Cardiac fibroblast (primary cell): ENCODE data around the gene TBX3.
A peak's percentile ranks its signal among the peaks of the same experiment; 100 is the strongest.

Experiments
- DNase-seq, 2 donors: peaks; one replicate each; pipeline versions ENCODE4 v3.0.0 to v3.0.0-alpha.2; 2010; ENCODE audit warnings: low read depth in 2 of 2
- H3K4me3 ChIP-seq, 2 donors: replicated peaks in 1 of 2; 1 replicate in 1 of 2; 2 replicates in 1 of 2; pipeline ENCODE4 v1.5.1; 2011; ENCODE audit warnings: low read depth in 2 of 2, low read length in 2 of 2, mild to moderate bottlenecking in 2 of 2, moderate library complexity in 1 of 2
- TF ChIP-seq, protein P1 (sequence below): IDR thresholded peaks from one replicate; pipeline ENCODE4 v1.5.1; 2011; ENCODE audit warnings: low read depth, mild to moderate bottlenecking, low read length, inconsistent platforms

Gene TBX3

DNA sequence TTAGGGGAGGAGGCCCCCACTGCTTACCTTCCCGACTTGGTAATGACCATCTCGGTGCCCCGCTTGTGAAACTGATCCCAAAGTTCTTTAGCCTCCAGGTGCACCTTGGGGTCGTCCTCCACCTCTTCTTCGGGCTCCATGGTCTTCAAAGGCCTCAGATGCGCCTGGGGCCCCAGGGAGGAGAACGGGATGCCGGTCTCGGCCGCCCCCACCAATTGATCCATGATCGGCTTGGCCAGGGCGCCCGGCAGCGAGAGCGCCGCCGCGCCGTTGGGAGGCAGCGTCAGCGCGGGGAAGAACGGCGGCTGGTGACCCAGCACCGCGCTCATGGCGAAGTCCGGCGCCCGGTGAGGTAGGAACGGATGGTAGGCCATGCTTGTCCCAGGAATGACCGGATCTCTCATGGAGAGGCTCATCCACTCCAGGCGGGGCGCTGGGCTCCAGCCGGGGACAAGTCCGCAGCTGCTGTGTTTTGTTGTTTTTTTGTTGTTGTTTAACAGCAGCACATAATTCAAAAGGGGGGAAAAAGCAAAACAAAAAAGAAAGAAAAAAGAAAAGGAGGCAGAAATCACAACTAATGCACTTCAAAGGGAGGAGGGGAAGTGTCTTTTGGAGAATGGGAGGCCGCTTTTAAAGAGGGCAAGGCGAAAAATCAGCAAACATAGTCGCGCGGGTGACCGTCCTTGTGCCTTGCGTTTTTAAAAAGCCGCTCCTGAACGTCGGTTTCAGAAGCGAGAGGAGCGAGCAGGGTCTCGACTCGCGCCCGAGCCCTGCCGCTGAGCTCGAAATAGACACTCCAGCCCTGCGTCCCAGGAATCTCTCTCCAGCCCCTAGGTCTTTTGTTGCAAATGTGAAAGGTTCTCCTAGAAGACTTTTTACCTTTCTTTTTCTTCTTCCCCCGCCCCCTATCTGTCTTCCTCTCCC, 928 bp downstream of the TBX3 start:
- TF ChIP-seq, protein P1, sequence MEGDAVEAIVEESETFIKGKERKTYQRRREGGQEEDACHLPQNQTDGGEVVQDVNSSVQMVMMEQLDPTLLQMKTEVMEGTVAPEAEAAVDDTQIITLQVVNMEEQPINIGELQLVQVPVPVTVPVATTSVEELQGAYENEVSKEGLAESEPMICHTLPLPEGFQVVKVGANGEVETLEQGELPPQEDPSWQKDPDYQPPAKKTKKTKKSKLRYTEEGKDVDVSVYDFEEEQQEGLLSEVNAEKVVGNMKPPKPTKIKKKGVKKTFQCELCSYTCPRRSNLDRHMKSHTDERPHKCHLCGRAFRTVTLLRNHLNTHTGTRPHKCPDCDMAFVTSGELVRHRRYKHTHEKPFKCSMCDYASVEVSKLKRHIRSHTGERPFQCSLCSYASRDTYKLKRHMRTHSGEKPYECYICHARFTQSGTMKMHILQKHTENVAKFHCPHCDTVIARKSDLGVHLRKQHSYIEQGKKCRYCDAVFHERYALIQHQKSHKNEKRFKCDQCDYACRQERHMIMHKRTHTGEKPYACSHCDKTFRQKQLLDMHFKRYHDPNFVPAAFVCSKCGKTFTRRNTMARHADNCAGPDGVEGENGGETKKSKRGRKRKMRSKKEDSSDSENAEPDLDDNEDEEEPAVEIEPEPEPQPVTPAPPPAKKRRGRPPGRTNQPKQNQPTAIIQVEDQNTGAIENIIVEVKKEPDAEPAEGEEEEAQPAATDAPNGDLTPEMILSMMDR: no peak
- peak overlapping the region; percentile 70 to 85 for H3K4me3 ChIP-seq
- DNase-seq: peak; percentile 48 to 51

DNA sequence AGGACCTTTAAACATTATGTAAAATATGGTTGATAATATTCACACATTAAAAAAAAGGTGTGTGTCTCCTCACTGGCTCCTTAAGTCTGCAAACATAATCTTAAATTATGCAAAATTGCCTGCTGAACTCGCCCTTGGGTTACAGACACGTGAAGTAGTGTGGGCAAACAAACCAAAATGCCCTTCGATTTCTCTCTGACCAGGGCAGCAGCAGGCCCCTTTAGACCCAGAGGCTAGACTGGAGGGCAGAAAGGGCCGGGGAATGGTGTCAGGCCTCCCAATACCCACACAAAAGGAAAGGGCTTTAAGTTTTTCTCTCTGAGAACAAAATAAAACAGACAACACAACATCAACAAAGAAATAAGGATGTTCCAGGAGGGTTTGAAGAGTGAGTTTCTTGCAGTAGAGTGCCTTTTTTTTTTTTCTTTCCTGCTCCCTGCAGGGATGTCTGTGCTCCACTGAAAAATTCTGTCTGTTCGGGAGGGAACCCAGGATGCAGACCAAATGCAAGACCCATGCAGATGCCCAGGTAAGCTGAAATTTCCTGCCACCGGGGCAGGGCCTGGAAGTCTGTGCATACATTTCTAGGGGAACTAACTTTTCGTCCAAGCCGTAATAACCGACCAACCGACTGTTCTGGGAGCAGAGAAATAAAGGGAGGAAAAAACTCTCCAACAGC, 1.7 kb downstream of the TBX3 start:
- H3K4me3 ChIP-seq: peak overlapping the region; percentile 70 to 85
- DNase-seq: peak in 1 of 2 donors; percentile 37
- TF ChIP-seq, protein P1: no peak

DNA sequence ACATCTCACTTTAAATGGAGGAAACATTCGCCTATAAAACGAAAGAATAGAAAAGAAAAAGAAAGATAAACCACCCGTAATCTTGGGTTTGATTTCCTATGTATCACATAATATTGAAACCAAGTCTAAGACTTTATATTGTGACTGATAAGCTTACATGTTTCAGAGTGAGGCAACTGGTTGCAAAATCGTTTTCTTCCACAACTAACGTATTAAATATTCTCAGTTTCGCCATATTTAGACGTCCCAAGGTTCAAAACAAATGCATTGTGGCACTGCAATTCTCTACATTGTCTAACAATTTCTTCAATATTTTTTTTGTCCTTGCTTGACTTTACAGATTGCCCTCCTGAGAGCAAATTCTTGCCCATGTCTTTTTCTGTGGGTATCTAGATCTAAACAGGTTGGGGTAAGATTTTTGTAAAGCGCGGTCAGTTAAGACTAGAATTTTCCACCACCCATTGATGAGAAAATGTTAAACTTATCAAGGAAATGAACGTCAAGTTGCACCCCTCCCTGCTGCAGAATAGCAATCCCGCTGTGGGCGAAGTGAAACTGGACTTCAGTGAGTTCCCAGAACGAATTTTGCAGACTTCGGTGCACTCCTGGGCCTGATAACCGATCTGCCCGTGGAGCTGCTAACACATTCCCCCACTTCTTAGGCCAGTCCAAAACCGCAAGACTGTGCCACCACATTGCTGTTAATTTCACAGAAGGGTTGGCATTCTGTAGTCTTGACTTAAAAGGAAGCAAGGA, 2.7 kb downstream of the TBX3 start:
- TF ChIP-seq, protein P1: no peak
- peak overlapping the region; percentile 70 to 85 for H3K4me3 ChIP-seq
- DNase-seq: peak; percentile 63 to 64

DNA sequence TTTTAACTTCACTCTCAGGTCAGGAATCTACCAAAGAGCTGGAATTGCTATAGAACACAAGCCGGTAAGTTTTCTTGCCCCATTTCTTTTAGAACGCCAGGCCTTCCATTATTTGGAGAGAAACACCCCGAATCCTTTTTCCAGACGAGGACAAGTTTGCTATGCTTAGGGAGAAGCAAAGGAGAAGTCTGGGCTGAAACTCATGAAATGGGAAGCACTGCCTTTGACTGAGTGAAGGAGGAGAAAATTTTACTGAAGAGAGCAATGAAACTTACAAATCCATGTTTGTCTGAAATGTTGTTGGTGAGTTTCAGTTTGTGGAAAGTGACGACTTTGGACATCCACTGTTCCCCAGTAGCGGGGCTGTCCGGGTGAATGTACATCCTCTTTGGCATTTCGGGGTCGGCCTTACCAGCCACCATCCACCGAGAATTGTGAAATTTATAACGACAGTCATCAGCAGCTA, 3.3 kb downstream of the TBX3 start:
- peak overlapping the region; percentile 70 to 85 for H3K4me3 ChIP-seq
- DNase-seq: peak in 1 of 2 donors; percentile 50
- TF ChIP-seq, protein P1: no peak

DNA sequence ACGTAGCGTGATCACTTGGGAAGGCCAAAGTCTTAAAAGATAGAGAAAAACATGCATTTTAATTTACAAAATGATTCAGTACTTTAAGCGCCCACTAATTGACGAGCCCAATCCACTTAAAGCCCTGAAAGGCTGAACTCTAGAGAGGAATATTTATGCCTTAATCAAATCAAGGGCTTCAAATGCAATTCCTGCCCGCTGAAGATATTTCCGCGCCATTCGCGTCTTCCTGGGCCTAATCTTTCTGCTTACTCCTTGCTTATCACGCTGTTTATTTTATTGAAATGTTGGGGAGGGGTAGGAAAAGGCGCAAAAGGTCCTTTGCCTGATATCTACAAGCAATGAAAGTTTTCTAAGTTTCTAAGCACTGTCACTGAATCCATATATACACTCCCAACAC, 4.0 kb downstream of the TBX3 start:
- DNase-seq: peak in 1 of 2 donors; percentile 36
- TF ChIP-seq, protein P1: no peak
- H3K4me3 ChIP-seq: peak overlapping the region; percentile 70 to 85

DNA sequence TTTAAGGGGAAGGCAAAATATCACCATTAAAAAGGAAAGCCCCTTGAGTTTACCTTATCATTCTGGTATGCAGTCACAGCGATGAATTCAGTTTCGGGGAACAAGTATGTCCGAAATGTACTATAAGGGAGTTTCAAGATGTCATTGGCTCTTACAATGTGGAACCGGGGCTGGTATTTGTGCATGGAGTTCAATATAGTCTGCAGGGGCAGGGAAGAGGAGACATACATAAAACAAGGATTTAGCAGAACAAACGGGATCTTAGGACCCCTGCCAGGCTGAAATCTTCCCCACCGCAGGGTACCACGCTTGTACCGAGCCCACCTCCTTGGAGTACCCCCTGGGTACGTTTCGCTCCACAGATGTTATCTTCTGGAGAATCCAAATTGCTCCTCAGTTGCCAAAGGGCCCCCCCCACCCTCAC, 4.5 kb downstream of the TBX3 start:
- H3K4me3 ChIP-seq: peak overlapping the region; percentile 70 to 85
- TF ChIP-seq, protein P1: no peak
- peak in 1 of 2 donors; percentile 35 for DNase-seq
